AG04450 (cell line): ENCODE results near the gene GRIA1. TPM values are rescaled to one million over a fixed set of nuclear protein-coding genes. Genes with fewer than 3 reads are reported as not detected.

Experiments used
- CTCF ChIA-PET: fragments of 300-600, 350-600 bp; formaldehyde crosslinking; extraction: SDS; loops from one replicate; lab custom pipeline; 2022; ENCODE audit warnings: antibody characterized with exemption, inconsistent platforms; lab: Charles Lee
- POLR2A ChIA-PET: fragments of 350-600 bp; formaldehyde crosslinking; extraction: SDS; loops from one replicate; lab custom pipeline; 2021; ENCODE audit warnings: antibody characterized with exemption, inconsistent platforms; lab: Yijun Ruan, JAX
- DNase-seq: peaks from one replicate; pipeline ENCODE4 v3.0.0-alpha.2; 2011; ENCODE audit warnings: low read depth, low spot score
- H3K27ac ChIP-seq: one replicate; pipeline ENCODE4 v1.5.1; 2012; ENCODE audit warnings: low read depth, low read length, control low read depth
- H3K27me3 ChIP-seq: one replicate; pipeline ENCODE4 v1.6.0; 2012; ENCODE audit warnings: low read length; ENCODE audit not compliant: control insufficient read depth, insufficient read depth
- H3K4me3 ChIP-seq: 2 replicates; pipeline ENCODE4 v1.5.1; 2011; ENCODE audit warnings: mild to moderate bottlenecking, low read depth, low read length, control low read depth
- H3K9me3 ChIP-seq: 2 replicates; pipeline ENCODE4 v1.5.1; 2012; ENCODE audit warnings: low read length; ENCODE audit not compliant: control insufficient read depth, insufficient read depth
- CTCF ChIP-seq: IDR thresholded peaks from 2 replicates; pipeline ENCODE4 v1.5.1; 2011; ENCODE audit warnings: low read depth, low read length, control low read depth, inconsistent platforms
- polyA plus RNA-seq: library from polyadenylated mRNA; depleted of rRNA; stranded (reverse); fragments of >200 nt; gene quantifications from 2 replicates; pipeline ENCODE4 v1.2.3, GENCODE V29; 2011

GRIA1 gene
- polyA plus RNA-seq, 1 experiment = 0.42 TPM

- no peaks in the 10 kb centered on the region for H3K27me3 ChIP-seq
- TF ChIP-seq CTCF = no peak
- H3K27ac ChIP-seq = no peak overlapping the region
- ChIA-PET CTCF (no interaction called here), POLR2A (no interaction called here)
- no peaks in the 10 kb centered on the region for H3K9me3 ChIP-seq
- DNase-seq = no peak
- no peak overlapping the region for H3K4me3 ChIP-seq
Observed at GRCh38 chr5:153571162-153571561, 80.7 kb downstream of the GRIA1 start.

GRCh38 chr5:153572411-153573145 lies 82.1 kb downstream of the GRIA1 start:
- H3K27ac ChIP-seq = no peak overlapping the region

GRCh38 chr5:153573326-153574033 lies 83.0 kb downstream of the GRIA1 start:
- POLR2A ChIA-PET = no interaction called here

More at GRCh38 chr5:153572411-153573145, 82.1 kb downstream of the GRIA1 start:
- Histone ChIP-seq H3K27me3 (no peaks in the 10 kb centered on the region), H3K4me3 (no peak overlapping the region), H3K9me3 (no peaks in the 10 kb centered on the region)
- DNase-seq = no peak
- no peak for TF ChIP-seq CTCF
- ChIA-PET POLR2A (no interaction called here), CTCF (no interaction called here)

GRCh38 chr5:153584126-153584959 lies 93.9 kb downstream of the GRIA1 start:
- Histone ChIP-seq H3K27ac (no peak overlapping the region), H3K9me3 (no peaks in the 10 kb centered on the region), H3K27me3 (peaks cover 4% of the 10 kb centered on the region), H3K4me3 (no peak overlapping the region)
- TF ChIP-seq CTCF = no peak
- ChIA-PET POLR2A (no interaction called here), CTCF (no interaction called here)
- no peak for DNase-seq

More at GRCh38 chr5:153573326-153574033, 83.0 kb downstream of the GRIA1 start:
- TF ChIP-seq CTCF = no peak
- no peak overlapping the region for H3K4me3 ChIP-seq
- DNase-seq = no peak
- no peak overlapping the region for H3K27ac ChIP-seq
- no peaks in the 10 kb centered on the region for H3K9me3 ChIP-seq
- CTCF ChIA-PET = no interaction called here
- no peaks in the 10 kb centered on the region for H3K27me3 ChIP-seq
